Chondrocyte (in vitro differentiated cells): ENCODE data around the gene R3HDM1. TPM values are rescaled to one million over a fixed set of nuclear protein-coding genes. Genes with fewer than 3 reads are reported as not detected.

Experiments
- DNase-seq: peaks from one replicate; pipeline ENCODE4 v3.0.0; 2021; ENCODE audit warnings: mixed read lengths, low spot score
- H3K27ac Mint-ChIP-seq: one replicate; pipeline ENCODE4 v1.8.0; 2021; ENCODE audit warnings: mild to moderate bottlenecking, moderate library complexity, mixed read lengths; ENCODE audit not compliant: unreplicated experiment
- H3K27me3 Mint-ChIP-seq: 2 replicates; pipeline ENCODE4 v1.8.0; 2021; ENCODE audit warnings: low read depth, mixed read lengths
- H3K36me3 Mint-ChIP-seq: 2 replicates; pipeline ENCODE4 v1.8.0; 2021; ENCODE audit warnings: low read depth, mixed read lengths
- H3K4me1 Mint-ChIP-seq: 2 replicates; pipeline ENCODE4 v1.8.0; 2021; ENCODE audit warnings: low read depth, mild to moderate bottlenecking, mixed read lengths
- H3K4me3 Mint-ChIP-seq: one replicate; pipeline ENCODE4 v1.8.0; 2021; ENCODE audit warnings: mild to moderate bottlenecking, moderate library complexity, mixed read lengths; ENCODE audit not compliant: unreplicated experiment
- H3K9me3 Mint-ChIP-seq: 2 replicates; pipeline ENCODE4 v1.8.0; 2021; ENCODE audit warnings: low read depth, mixed read lengths
- CTCF ChIP-seq: fragments of 200-600 bp; sonication (generic); IDR thresholded peaks from 2 replicates; pipeline ENCODE4 v1.5.0; 2021; ENCODE audit warnings: antibody characterized with exemption, mild to moderate bottlenecking, moderate library complexity
- total RNA-seq: library from RNA; stranded (reverse); gene quantifications from 3 replicates; pipeline ENCODE4 v1.2.1, GENCODE V29; 2021

The R3HDM1 gene
- total RNA-seq, 1 donor from 2014 or later, result 28.2 TPM

- no peak overlapping the region for H3K27ac Mint-ChIP-seq
- no peak overlapping the region for H3K4me3 Mint-ChIP-seq
- no peak for TF ChIP-seq CTCF
- DNase-seq, result no peak
- H3K9me3 Mint-ChIP-seq, result peaks cover 3% of the 10 kb centered on the region
- no peaks in the 10 kb centered on the region for H3K36me3 Mint-ChIP-seq
- no peaks in the 10 kb centered on the region for H3K27me3 Mint-ChIP-seq
- H3K4me1 Mint-ChIP-seq, result peaks cover 27% of the 10 kb centered on the region
Observed at GRCh38 chr2:135740206-135740605, 208.9 kb downstream of the R3HDM1 start.

GRCh38 chr2:135741043-135741394 lies 209.7 kb downstream of the R3HDM1 start:
- DNase-seq, result no peak
- no peak for TF ChIP-seq CTCF
- peaks cover 33% of the 10 kb centered on the region for H3K4me1 Mint-ChIP-seq
- H3K27ac Mint-ChIP-seq, result peak overlapping the region; percentile 99
- H3K36me3 Mint-ChIP-seq, result peaks cover under 1% of the 10 kb centered on the region
- H3K27me3 Mint-ChIP-seq, result no peaks in the 10 kb centered on the region
- H3K4me3 Mint-ChIP-seq, result peak overlapping the region; percentile 76
- H3K9me3 Mint-ChIP-seq, result peaks cover 3% of the 10 kb centered on the region

- peak within 1 kb of the TSS; percentile 76 for H3K4me3 Mint-ChIP-seq
- H3K27me3 Mint-ChIP-seq, result no peaks in the 10 kb centered on the region
Observed at GRCh38 chr2:135741395-135742324, 210.4 kb downstream of the R3HDM1 start, which contains the start of gene UBXN4. TSS of gene UBXN4 (plus strand) at chr2:135741855. CDS start at chr2:135741930, 75 bp downstream.

GRCh38 chr2:135742325-135742757 lies 211.1 kb downstream of the R3HDM1 start:
- peak overlapping the region; percentile 99 for H3K27ac Mint-ChIP-seq
- H3K4me3 Mint-ChIP-seq, result peak overlapping the region; percentile 76
- peak; percentile 19 for TF ChIP-seq CTCF
- peaks cover 3% of the 10 kb centered on the region for H3K9me3 Mint-ChIP-seq
- no peak for DNase-seq
- H3K36me3 Mint-ChIP-seq, result peaks cover 8% of the 10 kb centered on the region
- no peaks in the 10 kb centered on the region for H3K27me3 Mint-ChIP-seq
- peaks cover 42% of the 10 kb centered on the region for H3K4me1 Mint-ChIP-seq

More at GRCh38 chr2:135741395-135742324, 210.4 kb downstream of the R3HDM1 start, which contains the start of gene UBXN4:
- Mint-ChIP-seq H3K36me3 (peaks cover 6% of the 10 kb centered on the region), H3K4me1 (peaks cover 39% of the 10 kb centered on the region), H3K27ac (peak within 1 kb of the TSS; percentile 99), H3K9me3 (peaks cover 3% of the 10 kb centered on the region)
- TF ChIP-seq CTCF, result peak; percentile 78
- peak; percentile 99 for DNase-seq

DNA sequence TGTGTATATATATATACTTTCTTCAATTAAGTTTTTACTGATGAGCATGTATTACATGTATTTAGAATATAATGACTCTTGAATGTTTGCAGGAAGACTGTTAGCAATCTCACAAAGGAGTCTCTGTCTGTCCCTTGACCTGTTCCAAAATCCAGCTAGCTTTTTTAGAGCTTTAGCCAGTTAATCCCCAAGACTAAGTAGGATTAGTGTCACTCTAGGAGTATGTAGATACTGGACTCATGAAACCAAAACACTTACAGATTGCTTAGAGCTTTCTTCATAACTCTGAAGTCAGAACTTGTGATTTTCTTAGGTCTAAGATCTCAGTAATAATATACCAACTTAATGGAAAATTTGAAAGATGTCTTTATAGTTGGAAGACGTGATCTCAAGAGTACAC lies 212.6 kb downstream of the R3HDM1 start:
- peaks cover 8% of the 10 kb centered on the region for H3K36me3 Mint-ChIP-seq
- peaks cover 44% of the 10 kb centered on the region for H3K4me1 Mint-ChIP-seq

More for the DNA sequence above, 212.6 kb downstream of the R3HDM1 start:
- H3K9me3 Mint-ChIP-seq, result peaks cover 3% of the 10 kb centered on the region
- no peaks in the 10 kb centered on the region for H3K27me3 Mint-ChIP-seq
- H3K4me3 Mint-ChIP-seq, result peak overlapping the region; percentile 51
- DNase-seq, result no peak
- no peak for TF ChIP-seq CTCF
- H3K27ac Mint-ChIP-seq, result peak overlapping the region; percentile 90
